Erythroblast (primary cell): ENCODE data around the gene COL7A1.

Source experiments
- GATA1 ChIP-seq: IDR thresholded peaks from 2 replicates; pipeline ENCODE4 v1.6.1; 2011; ENCODE audit warnings: low read depth, mild to moderate bottlenecking, control low read depth, low read length, moderate library complexity
- POLR2A ChIP-seq: IDR thresholded peaks from 2 replicates; pipeline ENCODE4 v1.6.1; 2011; ENCODE audit warnings: mild to moderate bottlenecking, low read length

DNA sequence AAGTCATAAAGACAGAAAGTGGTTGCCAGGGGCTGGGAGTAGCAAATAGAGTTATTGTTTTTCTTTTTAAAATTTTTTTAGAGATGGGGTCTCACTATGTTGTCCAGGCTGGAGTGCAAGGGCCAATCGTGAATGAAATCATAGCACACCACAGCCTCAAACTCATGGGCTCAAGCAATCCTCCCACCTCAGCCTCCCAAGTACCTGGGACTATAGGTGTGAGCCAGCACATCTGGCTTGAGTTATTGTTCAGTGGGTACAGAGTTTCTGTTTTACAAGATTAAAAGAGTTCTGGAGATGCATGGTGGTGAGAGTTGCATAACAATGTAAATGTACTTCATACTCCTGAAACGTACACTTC is 62.2 kb downstream of the COL7A1 start:
- TF ChIP-seq POLR2A = no peak
- TF ChIP-seq GATA1 = no peak
